ENCODE data around the gene LPCAT2. TPM values are rescaled to one million over a fixed set of nuclear protein-coding genes. Genes with fewer than 3 reads are reported as not detected.

The LPCAT2 gene
- polyA plus RNA-seq, 2 of the 4 experiments (the other 2 are of a cell fraction) = 8.0 to 16.3 TPM

GRCh38 chr16:55515111-55515510 is 6.2 kb downstream of the LPCAT2 start:
- DNase-seq (ENCODE audit: low read depth in 1 of 2, low spot score in 1 of 2) = no peak
- H3K9me3 ChIP-seq = peaks cover 18% of the 10 kb centered on the region
- CTCF ChIA-PET = interaction anchor here (1.3 to 3.9 kb wide), 3 partner anchors 14 to 50 kb away, joined by 3 to 32 read pairs (median 4); no protein-coding TSS in a partner anchor
- no peaks in the 10 kb centered on the region for H3K4me1 ChIP-seq
- no peak for FAIRE-seq
- no peak overlapping the region for H3K4me3 ChIP-seq
- ATAC-seq = no peak
- POLR2A ChIA-PET = no interaction called here
- H3K4me2 ChIP-seq = no peak overlapping the region
- no peak overlapping the region for H3K27ac ChIP-seq
- 95% methylated on average over 1 of the region's 1 CpG for WGBS (ENCODE audit: missing lambda C conversion rate)
- TF ChIP-seq RFX5 (IDR thresholded peaks at IDR 0.05) (no peak), HDAC2 (IDR thresholded peaks at IDR 0.05) (no peak), RNF2 (IDR thresholded peaks at IDR 0.05; ENCODE audit: borderline replicate concordance, low read depth) (no peak), HMGXB4 (CRISPR knock-in tag; IDR thresholded peaks at IDR 0.05; ENCODE audit: borderline replicate concordance) (no peak), ATOH8 (CRISPR knock-in tag; IDR thresholded peaks at IDR 0.05; ENCODE audit: low read depth) (no peak), PHF8 (IDR thresholded peaks at IDR 0.05; ENCODE audit: borderline replicate concordance, low read depth) (no peak), CHD2 (IDR thresholded peaks at IDR 0.05; ENCODE audit: low read length, partially characterized antibody) (no peak), RCOR1 (IDR thresholded peaks at IDR 0.05; ENCODE audit: low read depth, low read length) (no peak), CBX2 (IDR thresholded peaks at IDR 0.05; ENCODE audit: borderline replicate concordance, low read depth) (no peak), EHMT2 (IDR thresholded peaks at IDR 0.05; ENCODE audit: low read depth) (no peak), PBX3 (IDR thresholded peaks at IDR 0.05) (no peak), REST (IDR thresholded peaks at IDR 0.05) (no peak), ESRRA (IDR thresholded peaks at IDR 0.05; ENCODE audit: borderline replicate concordance, low read length) (no peak), FOXS1 (CRISPR knock-in tag; IDR thresholded peaks at IDR 0.05) (no peak), CHD4 (IDR thresholded peaks at IDR 0.05; ENCODE audit: borderline replicate concordance) (no peak), ZC3H11A (IDR thresholded peaks at IDR 0.05) (no peak), HOXB13 (CRISPR knock-in tag; IDR thresholded peaks at IDR 0.05; ENCODE audit: low read depth) (no peak)

- no peak for DNase-seq (ENCODE audit: low read depth in 1 of 2, low spot score in 1 of 2)
- FAIRE-seq = no peak
- ATAC-seq = no peak
- 26% methylated on average over 1 of the region's 1 CpG for WGBS (ENCODE audit: missing lambda C conversion rate)
- Histone ChIP-seq H3K9me3 (no peaks in the 10 kb centered on the region), H3K4me1 (no peaks in the 10 kb centered on the region), H3K4me2 (no peak overlapping the region), H3K27ac (no peak overlapping the region), H3K4me3 (no peak overlapping the region)
- ChIA-PET CTCF (interaction anchor here (1.0 kb wide), 1 partner anchor 9 kb away, joined by 3 read pairs; no protein-coding TSS in a partner anchor), POLR2A (no interaction called here)
- TF ChIP-seq SREBF2 (IDR thresholded peaks at IDR 0.05) (no peak), NFE2L2 (conservative IDR thresholded peaks at IDR 0.05; ENCODE audit: low read length) (no peak), RAD21 (conservative IDR thresholded peaks at IDR 0.05 in 1 of 2, IDR thresholded peaks at IDR 0.05 in 1 of 2) (no peak), ZSCAN20 (CRISPR knock-in tag; IDR thresholded peaks at IDR 0.05) (no peak), CEBPB (IDR thresholded peaks at IDR 0.05) (no peak), JUNB (IDR thresholded peaks at IDR 0.05) (no peak), EP300 (IDR thresholded peaks at IDR 0.05) (no peak), NR3C1 (IDR thresholded peaks at IDR 0.05) (no peak)
These were observed 12.9 kb downstream of the LPCAT2 start for GRCh38 chr16:55521792-55522191.
